Nucleus accumbens (tissue), 56 donors: ENCODE measurements around the gene CNIH2.

Experiments
- DNase-seq, 56 donors: peaks; one replicate each; lab custom pipeline; 2025; lab: John Stamatoyannopoulos, UW

The CNIH2 gene

GRCh38 chr11:66258473-66258893, 19.5 kb upstream of the CNIH2 start:
- DNase-seq, result no peak

GRCh38 chr11:66259225-66259624, 18.8 kb upstream of the CNIH2 start:
- no peak for DNase-seq

- DNase-seq, result no peak
These were observed 18.0 kb upstream of the CNIH2 start for GRCh38 chr11:66259956-66260355.

- DNase-seq, result no peak
These were observed 16.4 kb upstream of the CNIH2 start for GRCh38 chr11:66261578-66261977.

- DNase-seq, result no peak
These were observed 15.8 kb upstream of the CNIH2 start for GRCh38 chr11:66262191-66262590.

GRCh38 chr11:66262696-66263095, 15.3 kb upstream of the CNIH2 start:
- no peak for DNase-seq

- DNase-seq, result no peak
These were observed 14.7 kb upstream of the CNIH2 start for GRCh38 chr11:66263231-66263630.

- no peak for DNase-seq
These were observed 14.2 kb upstream of the CNIH2 start for GRCh38 chr11:66263785-66264184.

- no peak for DNase-seq
These were observed 13.6 kb upstream of the CNIH2 start for GRCh38 chr11:66264383-66264782.

- no peak for DNase-seq
These were observed 13.1 kb upstream of the CNIH2 start for GRCh38 chr11:66264914-66265313.

GRCh38 chr11:66265531-66266377, 12.2 kb upstream of the CNIH2 start:
- no peak for DNase-seq

GRCh38 chr11:66266378-66267038, 11.5 kb upstream of the CNIH2 start:
- peak in 1 of 56 donors; percentile 16 for DNase-seq

GRCh38 chr11:66267039-66267378, 11.0 kb upstream of the CNIH2 start:
- DNase-seq, result peak in 1 of 56 donors; percentile 49

GRCh38 chr11:66267379-66268243, 10.4 kb upstream of the CNIH2 start:
- peak; percentile 53 to 93 (median 86) for DNase-seq

- peak; percentile 90 to 100 (median 99) for DNase-seq
These were observed 9.6 kb upstream of the CNIH2 start, which contains the start of gene RAB1B for GRCh38 chr11:66268244-66268951. Gene RAB1B (plus strand): TSS chr11:66268639. CDS start chr11:66268680, 41 bp downstream.

- peak in 3 of 56 donors; percentile 55 to 62 (median 60) for DNase-seq
These were observed 8.7 kb upstream of the CNIH2 start for GRCh38 chr11:66268952-66269905.

- DNase-seq, result no peak
These were observed 6.2 kb upstream of the CNIH2 start for GRCh38 chr11:66271816-66272215.

GRCh38 chr11:66272596-66272995, 5.4 kb upstream of the CNIH2 start:
- no peak for DNase-seq

- no peak for DNase-seq
These were observed 3.8 kb upstream of the CNIH2 start for GRCh38 chr11:66274219-66274618.
